ENCODE data around the gene TENT4B. TPM values are rescaled to one million over a fixed set of nuclear protein-coding genes. Genes with fewer than 3 reads are reported as not detected.
"Not testable (repeated sequence)": the region's sequence is repeated elsewhere in the genome, so short reads cannot be mapped to it uniquely, and the experiment has no call there.

The TENT4B gene
- total RNA-seq, 2 donors from 2014 or later = 11.5 to 15.1 TPM

GRCh38 chr16:50121278-50121677 lies 31.8 kb upstream of the TENT4B start:
- Histone ChIP-seq H3K4me1 (replicated peaks) (no peaks in the 10 kb centered on the region), H3K4me3 (no peak overlapping the region), H3K9me3 (no peaks in the 10 kb centered on the region), H3K36me3 (no peaks in the 10 kb centered on the region), H3K27me3 (replicated peaks; ENCODE audit: insufficient read depth) (no peaks in the 10 kb centered on the region), H3K27ac (no peak overlapping the region)
- no peak for TF ChIP-seq POLR2A (IDR thresholded peaks at IDR 0.05)
- TF ChIP-seq POLR2AphosphoS5 (IDR thresholded peaks at IDR 0.05) = no peak
- TF ChIP-seq, protein P1, sequence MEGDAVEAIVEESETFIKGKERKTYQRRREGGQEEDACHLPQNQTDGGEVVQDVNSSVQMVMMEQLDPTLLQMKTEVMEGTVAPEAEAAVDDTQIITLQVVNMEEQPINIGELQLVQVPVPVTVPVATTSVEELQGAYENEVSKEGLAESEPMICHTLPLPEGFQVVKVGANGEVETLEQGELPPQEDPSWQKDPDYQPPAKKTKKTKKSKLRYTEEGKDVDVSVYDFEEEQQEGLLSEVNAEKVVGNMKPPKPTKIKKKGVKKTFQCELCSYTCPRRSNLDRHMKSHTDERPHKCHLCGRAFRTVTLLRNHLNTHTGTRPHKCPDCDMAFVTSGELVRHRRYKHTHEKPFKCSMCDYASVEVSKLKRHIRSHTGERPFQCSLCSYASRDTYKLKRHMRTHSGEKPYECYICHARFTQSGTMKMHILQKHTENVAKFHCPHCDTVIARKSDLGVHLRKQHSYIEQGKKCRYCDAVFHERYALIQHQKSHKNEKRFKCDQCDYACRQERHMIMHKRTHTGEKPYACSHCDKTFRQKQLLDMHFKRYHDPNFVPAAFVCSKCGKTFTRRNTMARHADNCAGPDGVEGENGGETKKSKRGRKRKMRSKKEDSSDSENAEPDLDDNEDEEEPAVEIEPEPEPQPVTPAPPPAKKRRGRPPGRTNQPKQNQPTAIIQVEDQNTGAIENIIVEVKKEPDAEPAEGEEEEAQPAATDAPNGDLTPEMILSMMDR (IDR thresholded peaks at IDR 0.05) = no peak
- no peak for DNase-seq (ENCODE audit: low spot score)
- intact Hi-C loops (cut with DNase I) = no loop called here
- 80% methylated on average over 4 of the region's 4 CpGs for WGBS

DNA sequence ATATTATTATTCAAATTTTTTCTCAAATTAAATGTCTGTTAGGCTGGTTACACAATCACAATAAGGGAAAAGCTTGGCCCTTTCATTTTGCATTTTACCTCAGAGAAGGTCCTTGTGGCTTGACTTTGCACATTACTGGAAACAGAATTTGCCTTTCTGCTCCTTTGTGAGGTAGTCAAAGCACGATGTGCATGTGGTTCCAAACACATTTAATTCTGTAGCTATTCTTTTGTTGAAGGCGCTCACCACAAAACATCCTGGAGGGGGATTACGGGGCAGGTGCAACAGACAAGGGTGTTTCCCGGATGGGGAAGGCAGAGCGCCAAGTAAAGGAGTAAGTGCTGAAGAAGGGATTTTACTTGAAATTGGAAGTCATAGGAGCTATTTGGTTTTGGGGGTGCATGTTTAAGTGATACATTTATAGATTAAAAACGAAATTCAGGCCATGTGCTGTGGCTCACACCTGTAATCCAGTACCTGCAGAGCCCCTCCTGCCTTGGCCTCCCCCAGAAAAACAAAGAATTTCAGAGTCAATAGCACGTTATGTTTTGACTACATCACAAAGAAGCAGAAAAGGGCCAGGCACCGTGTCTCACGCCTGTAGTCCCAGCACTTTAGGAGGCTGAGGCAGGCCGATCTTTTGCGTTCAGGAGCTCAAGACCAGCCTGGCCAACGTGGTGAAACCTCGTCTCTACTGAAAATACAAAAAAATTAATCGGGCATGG lies 31.2 kb upstream of the TENT4B start:
- TF ChIP-seq POLR2A (IDR thresholded peaks at IDR 0.05) (no peak), POLR2AphosphoS5 (IDR thresholded peaks at IDR 0.05) (no peak)
- TF ChIP-seq, protein P1 (IDR thresholded peaks at IDR 0.05) = no peak
- Histone ChIP-seq H3K4me3 (no peak overlapping the region), H3K9me3 (no peaks in the 10 kb centered on the region), H3K27me3 (replicated peaks; ENCODE audit: insufficient read depth) (no peaks in the 10 kb centered on the region), H3K27ac (no peak overlapping the region), H3K36me3 (no peaks in the 10 kb centered on the region), H3K4me1 (replicated peaks) (no peaks in the 10 kb centered on the region)
- no peak for DNase-seq (ENCODE audit: low spot score)
- intact Hi-C loops (cut with DNase I) = no loop called here
- WGBS = 66% methylated on average over 14 of the region's 14 CpGs

DNA sequence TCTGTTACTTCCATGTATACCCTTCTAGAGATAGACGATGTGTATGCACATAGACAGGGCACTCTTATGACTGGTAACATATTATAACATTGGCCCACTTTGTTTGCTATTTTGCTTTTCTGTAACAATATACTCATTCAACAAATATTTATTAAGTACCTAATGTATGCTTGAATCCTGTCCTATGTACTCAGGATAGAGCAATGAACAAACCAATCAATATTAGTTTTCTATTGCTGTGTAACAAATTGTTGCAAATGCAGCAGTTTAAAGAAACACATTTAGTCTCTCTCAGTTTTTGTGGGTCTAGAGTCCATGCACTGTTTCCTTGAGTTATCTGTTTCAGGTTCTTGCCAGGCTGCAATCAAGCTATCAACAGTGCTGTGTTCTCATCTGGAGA lies 29.7 kb upstream of the TENT4B start:
- 79% methylated on average over 1 of the region's 1 CpG for WGBS
- Histone ChIP-seq H3K27me3 (replicated peaks; ENCODE audit: insufficient read depth) (no peaks in the 10 kb centered on the region), H3K4me1 (replicated peaks) (no peaks in the 10 kb centered on the region), H3K9me3 (no peaks in the 10 kb centered on the region), H3K27ac (no peak overlapping the region), H3K36me3 (no peaks in the 10 kb centered on the region), H3K4me3 (no peak overlapping the region)
- DNase-seq (ENCODE audit: low spot score) = no peak
- TF ChIP-seq POLR2AphosphoS5 (IDR thresholded peaks at IDR 0.05) = no peak
- TF ChIP-seq POLR2A (IDR thresholded peaks at IDR 0.05) = no peak
- TF ChIP-seq, protein P1 (IDR thresholded peaks at IDR 0.05) = no peak
- intact Hi-C loops (cut with DNase I) = no loop called here

- H3K4me3 ChIP-seq = no peak overlapping the region
- no peak for DNase-seq (ENCODE audit: low spot score)
- H3K4me1 ChIP-seq (replicated peaks) = no peaks in the 10 kb centered on the region
- H3K36me3 ChIP-seq = no peaks in the 10 kb centered on the region
- intact Hi-C loops (cut with DNase I) = no loop called here
- H3K27me3 ChIP-seq (replicated peaks; ENCODE audit: insufficient read depth) = no peaks in the 10 kb centered on the region
- no peak for TF ChIP-seq POLR2AphosphoS5 (IDR thresholded peaks at IDR 0.05)
- TF ChIP-seq, protein P1 (IDR thresholded peaks at IDR 0.05) = no peak
- H3K27ac ChIP-seq = no peak overlapping the region
- WGBS = 91% methylated on average over 2 of the region's 2 CpGs
- no peaks in the 10 kb centered on the region for H3K9me3 ChIP-seq
These were observed 28.3 kb upstream of the TENT4B start for GRCh38 chr16:50124769-50125168.

- Histone ChIP-seq H3K4me3 (no peak overlapping the region), H3K36me3 (no peaks in the 10 kb centered on the region), H3K27me3 (replicated peaks; ENCODE audit: insufficient read depth) (no peaks in the 10 kb centered on the region), H3K9me3 (no peaks in the 10 kb centered on the region), H3K4me1 (replicated peaks) (no peaks in the 10 kb centered on the region), H3K27ac (no peak overlapping the region)
- no peak for DNase-seq (ENCODE audit: low spot score)
- no peak for TF ChIP-seq POLR2A (IDR thresholded peaks at IDR 0.05)
- TF ChIP-seq POLR2AphosphoS5 (IDR thresholded peaks at IDR 0.05) = no peak
- TF ChIP-seq, protein P1 (IDR thresholded peaks at IDR 0.05) = no peak
- 90% methylated on average over 4 of the region's 4 CpGs for WGBS
- intact Hi-C loops (cut with DNase I) = no loop called here
These were observed 26.9 kb upstream of the TENT4B start for GRCh38 chr16:50126183-50126582.

DNA sequence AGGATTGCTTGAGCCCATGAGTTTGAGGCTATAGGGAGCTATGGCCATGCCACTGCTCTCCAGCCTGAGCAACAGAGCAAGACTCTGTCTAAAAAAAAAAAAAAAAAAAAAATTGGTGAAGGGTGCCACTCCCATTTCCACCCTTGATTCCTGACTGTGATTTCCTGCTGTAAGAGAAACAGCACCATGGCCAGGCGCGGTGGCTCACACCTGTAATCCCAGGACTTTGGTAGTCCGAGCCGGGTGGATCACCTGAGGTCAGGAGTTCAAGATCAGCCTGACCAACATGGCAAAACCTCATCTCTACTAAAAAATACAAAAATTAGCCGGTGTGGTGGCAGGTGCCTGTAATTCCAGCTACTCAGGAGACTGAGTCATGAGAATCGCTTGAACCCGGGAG lies 20.5 kb upstream of the TENT4B start:
- H3K9me3 ChIP-seq; DNase-seq (ENCODE audit: low spot score); H3K36me3 ChIP-seq; H3K27me3 ChIP-seq (replicated peaks; ENCODE audit: insufficient read depth); H3K4me3 ChIP-seq; H3K4me1 ChIP-seq (replicated peaks); intact Hi-C loops (cut with DNase I); H3K27ac ChIP-seq: not testable (repeated sequence)
- 92% methylated on average over 7 of the region's 7 CpGs for WGBS
